Neural crest cell (in vitro differentiated cells): ENCODE results near the gene MTMR4. TPM values are rescaled to one million over a fixed set of nuclear protein-coding genes. Genes with fewer than 3 reads are reported as not detected.
A peak's percentile ranks its signal among the peaks of the same experiment; 100 is the strongest.
"Not testable (repeated sequence)": the region's sequence is repeated elsewhere in the genome, so short reads cannot be mapped to it uniquely, and the experiment has no call there.

Source experiments
- DNase-seq: peaks from one replicate; pipeline ENCODE4 v3.0.0; 2021; ENCODE audit warnings: low read depth, mixed read lengths, low spot score
- H3K27ac Mint-ChIP-seq: one replicate; pipeline ENCODE4 v1.8.0; 2021; ENCODE audit warnings: mild to moderate bottlenecking, mixed read lengths; ENCODE audit not compliant: unreplicated experiment
- H3K27me3 Mint-ChIP-seq: 2 replicates; pipeline ENCODE4 v1.8.0; 2021; ENCODE audit warnings: low read depth, mild to moderate bottlenecking, mixed read lengths
- H3K36me3 Mint-ChIP-seq: 2 replicates; pipeline ENCODE4 v1.8.0; 2021; ENCODE audit warnings: low read depth, mild to moderate bottlenecking, mixed read lengths
- H3K4me1 Mint-ChIP-seq: 2 replicates; pipeline ENCODE4 v1.8.0; 2021; ENCODE audit warnings: mixed read lengths
- H3K4me3 Mint-ChIP-seq: one replicate; pipeline ENCODE4 v1.8.0; 2021; ENCODE audit warnings: mild to moderate bottlenecking, mixed read lengths
- H3K9me3 Mint-ChIP-seq: 2 replicates; pipeline ENCODE4 v1.8.0; 2021; ENCODE audit warnings: mixed read lengths
- CTCF ChIP-seq: fragments of 200-600 bp; sonication (generic); conservative IDR thresholded peaks from 2 replicates; pipeline ENCODE4 v1.5.0; 2021; ENCODE audit warnings: antibody characterized with exemption, mild to moderate bottlenecking
- long read RNA-seq: library from polyadenylated mRNA; unstranded; transcript quantifications from one replicate; pipeline ENCODE4 v2.0.0, GENCODE V29; 2020
- total RNA-seq: library from RNA; stranded (reverse); gene quantifications from 2 replicates; pipeline ENCODE4 v1.2.1, GENCODE V29; 2021

The MTMR4 gene
- total RNA-seq = 97.4 and 102 TPM in 2 replicates
- long read RNA-seq, partial matches to known transcripts = 26 of 53 reads
- long read RNA-seq, other reads (novel, unspliced or antisense) = 25 of 53 reads

- peaks cover 2% of the 10 kb centered on the region for H3K27me3 Mint-ChIP-seq
- H3K27ac Mint-ChIP-seq = peak within 1 kb of the TSS; percentile 95
- TF ChIP-seq CTCF = no peak
- H3K36me3 Mint-ChIP-seq = peaks cover 16% of the 10 kb centered on the region
- H3K4me3 Mint-ChIP-seq = peak within 1 kb of the TSS; percentile 96
- peak; percentile 79 for DNase-seq
- H3K4me1 Mint-ChIP-seq = peaks cover 49% of the 10 kb centered on the region
- no peaks in the 10 kb centered on the region for H3K9me3 Mint-ChIP-seq
Observed at GRCh38 chr17:58513965-58514769, at the start of gene MTMR4. TSS of gene MTMR4 (minus strand) at chr17:58514638. CDS start at chr17:58514407, 231 bp downstream.

- Mint-ChIP-seq H3K27ac (no peak overlapping the region), H3K36me3 (no peaks in the 10 kb centered on the region), H3K27me3 (peaks cover 16% of the 10 kb centered on the region), H3K9me3 (no peaks in the 10 kb centered on the region), H3K4me3 (no peak overlapping the region), H3K4me1 (peaks cover 5% of the 10 kb centered on the region)
- TF ChIP-seq CTCF = no peak
- DNase-seq = no peak
Observed at GRCh38 chr17:58560511-58560910, 46.1 kb upstream of the MTMR4 start.

GRCh38 chr17:58557981-58558380 is 43.5 kb upstream of the MTMR4 start:
- Mint-ChIP-seq H3K9me3 (no peaks in the 10 kb centered on the region), H3K27me3 (peaks cover 6% of the 10 kb centered on the region), H3K4me1 (peaks cover 8% of the 10 kb centered on the region), H3K36me3 (no peaks in the 10 kb centered on the region), H3K4me3 (no peak overlapping the region), H3K27ac (no peak overlapping the region)
- DNase-seq = no peak
- TF ChIP-seq CTCF = no peak

- no peak overlapping the region for H3K27ac Mint-ChIP-seq
- no peak for DNase-seq
- H3K4me3 Mint-ChIP-seq = no peak overlapping the region
- no peaks in the 10 kb centered on the region for H3K9me3 Mint-ChIP-seq
- TF ChIP-seq CTCF = no peak
- no peaks in the 10 kb centered on the region for H3K36me3 Mint-ChIP-seq
- peaks cover 8% of the 10 kb centered on the region for H3K4me1 Mint-ChIP-seq
- peaks cover 6% of the 10 kb centered on the region for H3K27me3 Mint-ChIP-seq
Observed at GRCh38 chr17:58556833-58557250, 42.4 kb upstream of the MTMR4 start.

- H3K27me3 Mint-ChIP-seq, H3K4me1 Mint-ChIP-seq, H3K4me3 Mint-ChIP-seq, H3K27ac Mint-ChIP-seq, H3K9me3 Mint-ChIP-seq, H3K36me3 Mint-ChIP-seq, DNase-seq: not testable (repeated sequence)
Observed at GRCh38 chr17:58555109-58555508, 40.7 kb upstream of the MTMR4 start.

GRCh38 chr17:58541249-58541648 is 26.8 kb upstream of the MTMR4 start:
- H3K9me3 Mint-ChIP-seq = no peaks in the 10 kb centered on the region
- peak; percentile 43 for TF ChIP-seq CTCF
- no peak for DNase-seq

More at GRCh38 chr17:58541249-58541648, 26.8 kb upstream of the MTMR4 start:
- no peak overlapping the region for H3K27ac Mint-ChIP-seq
- no peaks in the 10 kb centered on the region for H3K36me3 Mint-ChIP-seq
- peaks cover 15% of the 10 kb centered on the region for H3K27me3 Mint-ChIP-seq
- H3K4me3 Mint-ChIP-seq = no peak overlapping the region
- no peaks in the 10 kb centered on the region for H3K4me1 Mint-ChIP-seq
